Limb (tissue), 2 donors: ENCODE measurements around the gene TP53RK.
A peak's percentile ranks its signal among the peaks of the same experiment; 100 is the strongest.

ENCODE experiments used
- DNase-seq, 2 donors: peaks; one replicate each; pipeline ENCODE4 v3.0.0-alpha.2; 2016; ENCODE audit errors: extremely low spot score in 2 of 2

TP53RK gene

GRCh38 chr20:46708172-46708860, 19.1 kb upstream of the TP53RK start:
- no peak for DNase-seq

DNA sequence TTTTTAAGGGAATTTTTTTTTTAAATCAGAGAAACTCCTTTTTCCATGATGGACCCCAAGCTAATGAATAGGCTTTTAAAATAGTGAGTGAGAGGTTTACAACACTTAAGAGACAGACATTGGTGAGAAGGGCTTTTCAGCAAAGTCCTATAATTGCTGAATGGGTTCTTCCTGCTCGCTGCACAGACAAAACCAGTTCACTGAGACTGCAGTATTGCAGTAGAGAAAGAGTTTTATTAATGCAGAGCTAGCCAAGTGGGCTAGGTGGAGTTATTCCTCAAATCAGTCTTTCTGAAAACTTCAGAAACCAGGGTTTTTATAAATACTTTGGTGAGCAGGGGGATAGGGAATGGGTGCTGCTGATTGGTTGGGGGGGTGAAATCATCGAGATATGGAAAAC, 17.0 kb upstream of the TP53RK start:
- no peak for DNase-seq

- no peak for DNase-seq
Observed at GRCh38 chr20:46705378-46705729, 16.1 kb upstream of the TP53RK start.

- DNase-seq, result no peak
Observed at GRCh38 chr20:46704714-46705377, 15.6 kb upstream of the TP53RK start.

- DNase-seq, result no peak
Observed at GRCh38 chr20:46703435-46703834, 14.2 kb upstream of the TP53RK start.

DNA sequence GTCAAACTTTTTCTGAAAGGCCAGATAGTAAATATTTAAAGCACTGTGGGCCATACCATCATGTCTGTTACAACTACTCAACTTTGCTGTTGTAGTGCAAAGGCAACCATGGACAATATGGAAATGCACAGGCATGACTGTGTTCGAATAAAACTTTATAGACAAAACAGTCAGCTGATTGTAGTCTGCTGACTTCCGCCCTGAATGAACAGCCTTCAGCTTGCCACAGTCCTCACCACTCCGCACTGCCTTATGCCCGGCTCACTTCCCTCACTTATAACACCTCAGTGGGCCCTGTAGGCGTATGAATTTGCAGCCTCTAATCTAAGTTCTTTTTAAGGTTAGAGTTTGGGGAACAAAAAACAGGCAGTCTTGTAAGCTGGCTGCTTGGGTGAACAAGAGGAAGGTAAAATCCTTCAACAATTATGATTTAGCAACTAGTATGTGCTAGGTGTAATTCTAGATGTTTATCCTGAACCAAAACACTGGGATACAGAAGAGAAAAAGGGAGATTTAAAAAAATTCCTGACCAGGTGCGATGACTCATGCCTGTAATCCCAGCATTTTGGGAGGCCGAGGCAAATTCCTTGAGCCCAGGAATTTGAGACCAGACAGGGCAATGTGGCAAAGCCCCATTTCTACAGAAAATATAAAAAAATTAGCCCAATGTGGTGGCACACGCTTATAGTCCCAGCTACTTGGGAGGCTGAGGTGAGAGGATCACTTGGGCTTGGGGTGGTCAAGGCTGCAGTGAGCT, 13.4 kb upstream of the TP53RK start:
- DNase-seq, result no peak

DNA sequence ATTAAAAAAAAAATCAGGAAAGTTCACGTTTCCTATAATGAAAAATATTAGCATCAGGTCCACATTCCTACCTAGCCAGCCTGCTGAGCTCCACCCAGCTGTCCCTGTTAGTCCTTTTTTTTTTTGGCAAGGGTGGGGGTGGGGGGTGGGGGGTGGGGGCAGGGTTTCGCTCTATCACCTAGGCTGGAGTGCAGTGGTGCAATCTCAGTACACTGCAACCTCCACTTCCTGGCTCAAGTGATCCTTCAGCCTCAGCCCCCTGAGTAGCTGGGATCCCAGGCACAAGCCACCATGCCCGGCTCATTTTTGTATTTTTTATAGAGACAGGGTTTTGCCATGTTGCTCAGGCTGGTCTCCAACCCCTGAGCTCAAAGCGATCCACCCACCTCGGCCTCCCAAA, 12.7 kb upstream of the TP53RK start:
- no peak for DNase-seq

DNA sequence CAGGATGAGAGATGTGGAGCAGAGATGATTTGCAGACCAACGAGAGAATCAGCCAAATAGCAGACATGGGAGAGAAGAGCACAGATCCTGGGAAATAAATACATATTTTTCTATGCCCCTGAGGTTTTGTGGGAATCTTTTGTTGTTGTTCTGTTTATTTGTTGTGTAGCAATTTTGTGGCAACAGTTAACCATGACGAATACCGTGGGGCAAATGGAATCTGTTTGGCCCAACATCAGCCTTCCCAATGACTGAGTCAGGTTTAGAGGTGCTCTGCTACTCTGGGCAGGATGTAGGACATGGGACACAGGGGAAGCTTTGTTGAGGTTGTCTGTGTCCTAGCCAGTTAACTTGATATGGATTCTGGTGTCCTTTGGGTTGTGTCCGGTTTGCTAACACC, 12.3 kb upstream of the TP53RK start:
- no peak for DNase-seq

- no peak for DNase-seq
Observed at GRCh38 chr20:46701057-46701456, 11.8 kb upstream of the TP53RK start.

GRCh38 chr20:46700481-46700880, 11.2 kb upstream of the TP53RK start:
- DNase-seq, result no peak

- no peak for DNase-seq
Observed at GRCh38 chr20:46699651-46700359, 10.6 kb upstream of the TP53RK start.

DNA sequence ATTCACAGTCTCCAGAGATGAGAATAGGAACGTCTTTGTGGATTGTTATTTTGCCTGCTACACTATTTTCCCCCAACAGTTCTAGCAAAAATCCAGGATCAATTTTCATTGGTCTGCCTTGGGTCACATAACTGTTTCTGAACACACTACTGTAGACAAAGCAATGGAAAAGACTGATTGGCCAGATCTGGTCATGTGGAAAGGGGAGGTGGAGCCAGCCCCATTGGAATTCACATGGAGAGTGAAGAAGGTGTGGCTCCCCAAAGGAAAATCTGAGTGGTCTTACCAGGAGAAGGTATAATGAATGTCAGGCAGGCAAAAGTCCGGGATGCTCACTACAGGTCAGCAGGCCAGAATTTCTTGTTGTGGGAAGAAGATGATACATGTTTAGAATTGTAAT, 9.5 kb upstream of the TP53RK start:
- DNase-seq, result no peak

- no peak for DNase-seq
Observed at GRCh38 chr20:46696791-46697279, 7.6 kb upstream of the TP53RK start.

GRCh38 chr20:46695892-46696291, 6.6 kb upstream of the TP53RK start:
- peak in 1 of 2 donors; percentile 21 for DNase-seq

DNA sequence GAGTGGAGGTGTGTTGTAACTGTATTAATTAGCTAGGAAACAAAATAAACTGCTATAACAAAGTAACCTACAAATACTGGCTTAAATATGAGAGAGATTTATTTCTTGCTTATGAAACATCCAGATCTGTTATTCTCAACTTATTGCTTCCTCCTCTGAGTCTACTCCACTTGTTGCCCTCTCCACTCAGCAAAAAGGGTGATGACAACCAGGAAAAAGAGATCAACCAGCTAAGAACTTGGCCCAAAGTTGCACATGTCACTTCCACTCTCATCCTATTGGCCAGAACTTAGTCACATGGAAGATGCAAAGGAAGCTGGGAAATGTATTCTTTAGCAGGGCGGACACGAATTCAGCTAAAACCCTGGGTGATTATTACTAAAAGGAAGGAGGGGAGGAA, 5.2 kb upstream of the TP53RK start:
- peak in 1 of 2 donors; percentile 33 for DNase-seq

DNA sequence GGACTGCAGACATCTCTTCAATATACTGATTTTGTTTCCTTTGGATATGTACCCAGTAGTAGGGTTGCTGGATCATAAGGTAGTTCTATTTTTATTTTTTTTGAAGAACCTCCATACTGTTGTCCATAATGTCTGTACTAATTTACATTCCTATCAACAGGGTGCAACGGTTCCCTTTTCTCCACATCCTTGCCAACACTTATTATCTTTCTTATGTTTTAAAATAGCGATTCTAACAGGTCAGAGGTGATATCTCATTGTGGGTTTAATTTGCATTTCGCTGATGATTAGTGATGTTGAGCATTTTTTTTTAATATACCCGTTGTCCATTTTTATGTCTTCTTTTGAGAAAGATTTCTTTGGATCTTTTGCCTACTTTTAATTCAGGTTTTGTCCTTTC, 2.0 kb upstream of the TP53RK start:
- no peak for DNase-seq

- no peak for DNase-seq
Observed at GRCh38 chr20:46690219-46691106, 1.2 kb upstream of the TP53RK start.

- no peak for DNase-seq
Observed at GRCh38 chr20:46689754-46690085, 476 bp upstream of the TP53RK start.

DNA sequence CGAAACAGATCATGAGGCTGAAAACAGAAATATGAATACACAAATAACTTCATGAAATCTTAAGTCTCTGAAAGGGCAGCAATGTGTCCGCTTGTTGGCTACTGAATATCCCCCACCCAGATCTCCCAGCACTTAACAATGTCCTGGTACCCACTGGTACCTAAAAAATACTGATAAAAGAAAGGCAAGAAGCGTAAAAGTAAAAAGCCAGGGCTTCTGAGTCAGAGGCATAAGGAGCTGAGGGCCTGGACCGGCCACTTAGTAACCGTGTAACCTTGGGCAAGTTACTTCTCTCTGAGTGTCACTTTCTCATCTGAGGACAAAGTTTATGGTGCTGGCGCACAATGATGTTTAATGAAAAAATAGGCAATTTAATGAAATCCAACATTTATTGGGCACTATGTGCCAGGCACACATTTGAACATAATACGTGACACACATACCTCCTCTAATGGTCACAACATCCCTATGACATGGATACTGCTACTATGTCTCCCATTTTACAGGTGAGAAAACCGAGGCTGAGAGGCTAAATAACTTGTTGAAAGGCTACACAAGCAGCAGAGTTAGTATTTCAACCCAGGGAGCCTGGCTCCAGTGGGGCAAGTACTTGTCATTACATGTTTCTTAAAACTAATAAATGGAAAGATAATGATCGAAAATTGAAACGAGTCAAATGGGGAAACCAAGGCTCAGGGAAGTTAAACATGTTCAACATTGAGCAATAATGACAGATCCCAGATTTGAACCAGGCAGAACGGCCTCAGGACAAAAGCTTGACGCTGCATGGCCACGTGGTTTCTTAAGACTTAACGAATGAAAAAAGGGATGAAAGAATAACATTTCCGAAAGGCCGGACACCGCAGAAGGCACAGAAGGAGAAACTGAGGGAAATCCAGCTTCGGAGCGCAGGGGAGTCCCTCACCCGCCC, 828 bp downstream of the TP53RK start:
- DNase-seq, result no peak
